DOHH2 (cell line): Measurements from ENCODE around the gene DACH1.

Experiments
- H3F3A ChIP-seq: fragments of 200-600 bp; sonication (generic), shearing (Covaris generic); 2 replicates; pipeline ENCODE4 v1.6.0; 2016; ENCODE audit warnings: antibody characterized with exemption, mild to moderate bottlenecking; ENCODE audit not compliant: control insufficient read depth, insufficient read depth
- H3K27ac ChIP-seq: fragments of 200-600 bp; sonication (generic); 2 replicates; pipeline ENCODE4 v1.5.1; 2014; ENCODE audit warnings: low read depth, mild to moderate bottlenecking, low read length, moderate library complexity
- H3K27me3 ChIP-seq: fragments of 200-600 bp; sonication (generic); 2 replicates; pipeline ENCODE4 v1.6.1; 2014; ENCODE audit warnings: mild to moderate bottlenecking, low read length, mixed read lengths; ENCODE audit not compliant: control insufficient read depth
- H3K36me3 ChIP-seq: fragments of 200-600 bp; sonication (generic); 2 replicates; pipeline ENCODE4 v1.6.1; 2014; ENCODE audit warnings: mild to moderate bottlenecking, low read length, moderate library complexity, mixed read lengths; ENCODE audit not compliant: control insufficient read depth
- H3K4me1 ChIP-seq: fragments of 200-600 bp; sonication (generic); 2 replicates; pipeline ENCODE4 v1.6.1; 2014; ENCODE audit warnings: mild to moderate bottlenecking, low read length, mixed read lengths; ENCODE audit not compliant: control insufficient read depth
- H3K4me2 ChIP-seq: fragments of 200-600 bp; sonication (generic); 2 replicates; pipeline ENCODE4 v1.6.0; 2014; ENCODE audit warnings: mild to moderate bottlenecking, low read length, moderate library complexity
- H3K4me3 ChIP-seq: fragments of 200-600 bp; sonication (generic); 2 replicates; pipeline ENCODE4 v1.5.1; 2014; ENCODE audit warnings: mild to moderate bottlenecking, low read length, mixed read lengths
- H3K79me2 ChIP-seq: fragments of 200-600 bp; sonication (generic); 2 replicates; pipeline ENCODE4 v1.6.1; 2014; ENCODE audit warnings: mild to moderate bottlenecking, low read length, mixed read lengths; ENCODE audit not compliant: control insufficient read depth
- H3K9me2 ChIP-seq: fragments of 200-600 bp; sonication (generic); replicated peaks from 2 replicates; pipeline ENCODE4 v1.6.1; 2014; ENCODE audit warnings: mild to moderate bottlenecking, low read length, mixed read lengths; ENCODE audit not compliant: control insufficient read depth
- H3K9me3 ChIP-seq: fragments of 200-600 bp; sonication (generic); 2 replicates; pipeline ENCODE4 v1.6.1; 2014; ENCODE audit warnings: antibody characterized with exemption, low read length, mixed read lengths; ENCODE audit not compliant: control insufficient read depth, insufficient read depth
- H4K20me1 ChIP-seq: fragments of 200-600 bp; sonication (generic); 2 replicates; pipeline ENCODE4 v1.6.0; 2014; ENCODE audit warnings: low read depth, mild to moderate bottlenecking, antibody characterized with exemption, low read length, moderate library complexity; ENCODE audit not compliant: control insufficient read depth, insufficient read depth
- CTCF ChIP-seq: fragments of 200-600 bp; sonication (generic); IDR thresholded peaks from one replicate; pipeline ENCODE4 v1.5.1; 2014; ENCODE audit warnings: antibody characterized with exemption, mild to moderate bottlenecking, low read depth, low read length; ENCODE audit not compliant: poor library complexity, severe bottlenecking
- EZH2phosphoT487 ChIP-seq: fragments of 200-600 bp; sonication (generic); IDR thresholded peaks from 2 replicates; pipeline ENCODE4 v1.6.1; 2017; ENCODE audit warnings: borderline replicate concordance, mild to moderate bottlenecking, antibody characterized with exemption, low read length, moderate library complexity, mixed read lengths

Gene DACH1

DNA sequence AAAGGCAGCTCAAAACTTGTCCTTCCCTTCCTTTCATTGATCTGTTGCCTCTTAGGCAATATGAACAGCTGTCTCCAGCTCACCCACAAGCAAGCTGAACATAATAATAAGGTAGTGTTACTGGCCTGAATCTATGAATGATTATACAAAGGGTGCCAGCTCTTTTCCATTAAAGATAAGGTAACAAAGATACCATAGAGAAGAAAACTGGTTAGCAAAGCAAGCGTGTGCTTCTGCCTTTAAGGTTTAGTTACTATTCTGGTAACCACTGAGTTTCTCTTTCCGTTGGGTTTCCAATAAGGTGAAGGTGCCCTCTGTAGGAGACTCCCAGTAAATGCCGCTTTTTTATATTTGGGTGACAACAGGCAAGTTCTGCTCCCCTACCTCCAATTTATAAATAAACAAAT is 12.1 kb upstream of the DACH1 start:
- H3K27ac ChIP-seq: no peak overlapping the region
- no peaks in the 10 kb centered on the region for H3F3A ChIP-seq
- TF ChIP-seq EZH2phosphoT487 (no peak), CTCF (peak; percentile 42)
- no peaks in the 10 kb centered on the region for H3K36me3 ChIP-seq
- no peak overlapping the region for H3K4me3 ChIP-seq
- no peaks in the 10 kb centered on the region for H3K4me1 ChIP-seq
- no peaks in the 10 kb centered on the region for H4K20me1 ChIP-seq
- no peaks in the 10 kb centered on the region for H3K27me3 ChIP-seq
- no peak overlapping the region for H3K4me2 ChIP-seq
- no peaks in the 10 kb centered on the region for H3K79me2 ChIP-seq
- H3K9me3 ChIP-seq: no peaks in the 10 kb centered on the region
- H3K9me2 ChIP-seq: no peaks in the 10 kb centered on the region

DNA sequence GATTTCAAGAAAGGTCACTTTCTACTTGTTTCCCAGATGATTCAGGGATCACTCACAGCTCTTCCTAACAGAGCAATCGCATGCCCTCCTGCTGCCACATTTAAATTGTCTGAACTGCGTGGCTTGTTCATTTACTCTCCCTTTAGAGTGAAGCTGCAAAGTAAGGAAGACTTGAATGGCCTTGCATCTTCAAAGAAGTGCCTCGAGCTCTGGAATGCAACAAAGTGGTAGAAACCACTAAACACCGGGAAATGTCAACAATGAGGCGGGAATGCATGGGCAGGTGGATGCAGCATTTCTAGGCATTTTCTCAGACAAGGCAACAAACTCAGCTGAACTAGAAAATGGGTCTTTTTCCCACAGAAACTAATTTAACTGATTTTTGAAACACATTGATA is 10.3 kb upstream of the DACH1 start:
- no peak overlapping the region for H3K4me2 ChIP-seq
- H3K27ac ChIP-seq: no peak overlapping the region
- no peak overlapping the region for H3K4me3 ChIP-seq

GRCh38 chr13:71876648-71877255 is 9.7 kb upstream of the DACH1 start:
- Histone ChIP-seq H3K4me3 (no peak overlapping the region), H3K27ac (no peak overlapping the region), H3K79me2 (no peaks in the 10 kb centered on the region), H3K9me3 (no peaks in the 10 kb centered on the region), H3K9me2 (no peaks in the 10 kb centered on the region), H3K27me3 (no peaks in the 10 kb centered on the region), H3K4me2 (no peak overlapping the region), H3K36me3 (no peaks in the 10 kb centered on the region), H3K4me1 (no peaks in the 10 kb centered on the region), H3F3A (no peaks in the 10 kb centered on the region), H4K20me1 (no peaks in the 10 kb centered on the region)
- TF ChIP-seq CTCF (no peak), EZH2phosphoT487 (no peak)

More for the DNA sequence above, 10.3 kb upstream of the DACH1 start:
- Histone ChIP-seq H3K36me3 (no peaks in the 10 kb centered on the region), H3K79me2 (no peaks in the 10 kb centered on the region), H3K9me3 (no peaks in the 10 kb centered on the region), H3K9me2 (no peaks in the 10 kb centered on the region), H3F3A (no peaks in the 10 kb centered on the region), H3K4me1 (no peaks in the 10 kb centered on the region), H3K27me3 (no peaks in the 10 kb centered on the region), H4K20me1 (no peaks in the 10 kb centered on the region)
- no peak for TF ChIP-seq EZH2phosphoT487
- no peak for TF ChIP-seq CTCF
